ENCODE data around the gene TUBB4B. TPM values are rescaled to one million over a fixed set of nuclear protein-coding genes. Genes with fewer than 3 reads are reported as not detected.
A peak's percentile ranks its signal among the peaks of the same experiment; 100 is the strongest.

TUBB4B gene
- total RNA-seq, 2 donors from 2014 or later: 332 to 432 TPM

DNA sequence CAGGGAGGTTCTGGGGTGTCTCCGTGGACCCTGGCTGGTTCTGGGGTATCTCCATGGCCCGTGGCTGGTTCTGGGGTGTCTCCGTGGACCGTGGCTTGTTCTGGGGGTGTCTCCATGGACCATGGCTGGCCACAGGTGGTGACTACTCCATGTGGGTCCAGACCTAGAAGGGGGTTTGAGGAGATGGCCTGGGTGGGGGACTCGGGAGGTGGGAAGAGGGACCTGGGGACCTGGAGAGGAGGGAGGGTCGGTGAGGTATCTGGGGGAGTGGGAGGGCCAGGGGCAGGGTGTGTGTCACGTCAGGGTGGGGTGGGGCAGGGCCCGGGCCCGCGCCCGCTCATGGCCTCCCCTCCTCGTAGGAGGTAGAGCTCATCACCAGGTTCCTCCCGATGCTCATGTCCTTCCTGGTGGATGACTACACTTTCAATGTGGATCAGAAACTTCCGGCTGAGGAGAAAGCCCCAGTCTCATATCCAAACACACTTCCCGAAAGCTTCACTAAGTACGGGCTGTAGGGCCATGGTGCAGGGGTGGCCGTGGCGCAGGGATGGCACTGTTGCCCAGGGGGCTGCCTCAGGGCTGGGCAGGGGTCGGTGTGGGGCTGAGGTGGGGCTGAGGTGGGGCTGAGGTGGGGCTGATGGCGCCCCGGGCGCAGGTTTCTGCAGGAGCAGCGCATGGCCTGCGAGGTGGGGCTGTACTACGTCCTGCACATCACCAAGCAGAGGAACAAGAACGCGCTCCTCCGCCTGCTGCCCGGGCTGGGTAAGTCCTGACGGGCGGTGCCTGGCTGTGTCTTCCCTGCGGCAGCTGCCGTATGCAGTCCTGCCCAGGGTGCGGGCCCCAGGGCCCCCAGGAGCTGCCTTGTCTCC, 25.7 kb downstream of the TUBB4B start:
- H3K27me3 Mint-ChIP-seq: no peaks in the 10 kb centered on the region
- H3K9me3 Mint-ChIP-seq: no peaks in the 10 kb centered on the region
- peaks cover 9 to 11% of the 10 kb centered on the region in 2 donors for H3K4me1 Mint-ChIP-seq (ENCODE audit: low read depth in 2 of 2)
- ATAC-seq (no peak), DNase-seq (ENCODE audit: low spot score) (no peak)
- no peak overlapping the region for H3K27ac Mint-ChIP-seq
- peaks cover 8% of the 10 kb centered on the region for H3K36me3 Mint-ChIP-seq
- H3K4me3 Mint-ChIP-seq: no peak overlapping the region

DNA sequence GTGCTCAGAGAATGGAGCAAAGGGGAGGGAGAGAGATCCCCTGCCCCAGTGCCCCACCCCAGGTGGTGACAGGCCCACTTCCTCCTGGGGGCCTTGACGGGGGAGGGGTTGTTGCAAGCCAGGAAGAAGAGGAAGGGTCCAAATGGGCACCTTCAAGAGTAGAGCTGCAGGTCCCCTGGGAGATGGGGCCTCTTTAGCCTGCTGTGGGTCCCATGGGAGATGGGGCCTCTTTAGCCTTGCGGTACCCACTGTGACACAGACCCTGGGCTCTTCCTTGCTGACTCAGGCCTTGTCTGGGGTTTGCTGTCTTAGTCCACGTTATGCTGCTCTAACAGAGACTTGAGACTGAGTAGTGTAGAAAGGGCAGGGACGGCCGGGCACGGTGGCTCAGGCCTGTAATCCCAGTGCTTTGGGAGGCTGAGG, 26.9 kb downstream of the TUBB4B start:
- no peak overlapping the region for H3K27ac Mint-ChIP-seq
- DNase-seq (ENCODE audit: low spot score): no peak

DNA sequence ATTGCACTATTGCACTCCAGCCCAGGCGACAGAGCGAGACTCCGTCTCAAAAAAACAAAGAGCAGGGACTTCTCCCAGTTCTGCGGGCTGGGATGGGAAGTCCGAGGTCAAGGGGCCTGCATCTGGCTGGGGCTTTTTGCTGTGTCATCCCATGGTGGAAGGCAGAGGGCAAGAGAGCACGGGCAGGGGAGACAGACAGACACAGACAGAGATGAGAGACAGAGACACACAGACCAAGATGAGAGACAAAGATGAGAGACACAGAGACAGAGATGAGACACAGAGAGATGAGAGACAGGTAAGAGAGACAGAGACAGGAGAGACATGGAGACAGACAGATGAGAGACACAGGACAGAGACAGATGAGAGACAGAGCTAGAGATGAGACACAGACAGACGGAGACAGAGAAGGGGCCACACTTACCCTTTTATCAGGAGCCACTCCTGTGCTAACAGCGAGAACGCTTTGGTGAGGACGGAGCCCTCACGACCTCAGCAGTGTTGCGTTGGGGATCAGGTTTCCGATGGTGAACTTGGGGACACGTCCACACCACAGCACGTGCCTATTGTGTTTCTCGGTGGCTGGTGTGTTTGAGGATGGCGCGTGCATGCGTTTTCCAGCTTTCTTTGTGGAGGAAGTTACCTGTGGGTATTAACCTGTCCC, 27.6 kb downstream of the TUBB4B start:
- Mint-ChIP-seq H3K27me3 (no peaks in the 10 kb centered on the region), H3K27ac (peak overlapping the region in 1 of 2 donors; percentile 4), H3K4me3 (no peak overlapping the region), H3K9me3 (no peaks in the 10 kb centered on the region), H3K4me1 (ENCODE audit: low read depth in 2 of 2) (peaks cover 9 to 11% of the 10 kb centered on the region in 2 donors), H3K36me3 (peaks cover 7% of the 10 kb centered on the region)
- ATAC-seq (no peak), DNase-seq (ENCODE audit: low spot score) (no peak)

More for the DNA sequence above, 26.9 kb downstream of the TUBB4B start:
- no peaks in the 10 kb centered on the region for H3K9me3 Mint-ChIP-seq
- no peaks in the 10 kb centered on the region for H3K27me3 Mint-ChIP-seq
- no peak for ATAC-seq
- peaks cover 7% of the 10 kb centered on the region for H3K36me3 Mint-ChIP-seq
- H3K4me1 Mint-ChIP-seq (ENCODE audit: low read depth in 2 of 2): peaks cover 9 to 11% of the 10 kb centered on the region in 2 donors
- no peak overlapping the region for H3K4me3 Mint-ChIP-seq

DNA sequence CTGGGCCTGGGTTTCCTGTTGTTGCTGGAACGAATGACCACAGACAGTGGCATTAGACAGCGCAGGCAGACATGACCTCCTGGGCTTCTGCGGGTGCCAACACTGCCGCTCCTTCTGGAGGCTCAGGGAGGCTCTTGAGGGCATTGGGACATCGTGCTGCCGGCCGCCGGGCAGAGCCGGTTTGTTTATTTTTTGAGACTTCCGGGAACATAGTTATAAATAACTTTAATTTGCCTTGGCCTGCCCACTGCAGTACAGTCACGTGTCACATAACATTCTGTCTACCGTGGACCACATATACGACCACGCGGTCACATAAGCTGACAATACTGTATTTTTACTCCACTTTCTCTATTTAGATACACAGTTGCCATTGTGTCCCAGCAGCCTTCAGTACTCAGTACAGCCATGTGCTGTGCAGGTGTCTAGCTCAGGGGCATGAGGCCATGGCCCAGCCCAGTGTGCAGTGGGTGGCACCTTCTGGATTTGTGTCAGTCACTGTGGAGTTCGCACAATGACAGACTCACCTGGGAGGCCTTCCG, 28.2 kb downstream of the TUBB4B start:
- Mint-ChIP-seq H3K9me3 (no peaks in the 10 kb centered on the region), H3K4me1 (ENCODE audit: low read depth in 2 of 2) (peaks cover 9 to 11% of the 10 kb centered on the region in 2 donors), H3K27ac (no peak overlapping the region), H3K27me3 (no peaks in the 10 kb centered on the region), H3K4me3 (no peak overlapping the region), H3K36me3 (peaks cover 7% of the 10 kb centered on the region)
- ATAC-seq (no peak), DNase-seq (ENCODE audit: low spot score) (no peak)

DNA sequence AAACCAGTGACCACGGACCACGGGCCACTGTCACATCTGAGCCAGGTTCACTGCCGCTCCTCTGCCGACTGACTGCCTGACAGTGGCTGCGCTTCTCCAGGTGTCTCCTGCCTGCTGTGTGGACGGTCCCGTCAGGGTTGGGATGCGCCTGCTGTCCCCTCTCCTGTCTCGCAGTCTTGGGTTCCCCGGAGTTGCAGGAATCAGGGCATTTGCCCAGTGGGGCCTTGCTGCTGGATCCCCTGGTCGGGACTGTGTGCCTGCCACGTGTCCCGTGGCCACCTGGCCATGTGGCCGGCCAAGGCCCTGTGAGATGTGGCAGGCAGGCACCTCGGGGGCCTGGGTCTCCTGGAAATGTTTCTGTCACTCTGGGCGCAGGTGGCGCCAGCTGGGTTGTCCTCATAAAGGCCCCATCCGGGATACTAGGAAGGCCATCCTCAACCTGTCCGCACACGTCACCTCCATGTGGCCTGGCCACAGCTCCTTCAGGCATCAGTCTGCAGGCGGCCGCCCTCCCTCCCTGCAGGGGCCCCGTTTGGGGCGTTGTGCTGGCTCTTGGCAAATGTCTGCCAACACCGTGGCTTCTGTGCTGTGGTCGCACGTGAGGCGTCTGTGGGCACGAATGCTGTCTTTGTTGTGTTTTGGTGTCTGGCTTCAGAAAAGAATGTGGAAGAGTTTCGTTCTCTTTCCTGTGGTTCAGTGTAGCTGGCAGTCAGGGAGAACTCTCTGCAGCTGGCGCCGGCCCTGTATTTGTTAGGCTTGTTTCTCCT, 30.0 kb downstream of the TUBB4B start:
- Mint-ChIP-seq H3K36me3 (peaks cover 7% of the 10 kb centered on the region), H3K4me3 (no peak overlapping the region), H3K4me1 (ENCODE audit: low read depth in 2 of 2) (peaks cover 16 to 22% of the 10 kb centered on the region in 2 donors), H3K27me3 (no peaks in the 10 kb centered on the region), H3K27ac (no peak overlapping the region), H3K9me3 (no peaks in the 10 kb centered on the region)
- no peak for DNase-seq (ENCODE audit: low spot score)
- ATAC-seq: peak in 1 of 2 donors; percentile 15

DNA sequence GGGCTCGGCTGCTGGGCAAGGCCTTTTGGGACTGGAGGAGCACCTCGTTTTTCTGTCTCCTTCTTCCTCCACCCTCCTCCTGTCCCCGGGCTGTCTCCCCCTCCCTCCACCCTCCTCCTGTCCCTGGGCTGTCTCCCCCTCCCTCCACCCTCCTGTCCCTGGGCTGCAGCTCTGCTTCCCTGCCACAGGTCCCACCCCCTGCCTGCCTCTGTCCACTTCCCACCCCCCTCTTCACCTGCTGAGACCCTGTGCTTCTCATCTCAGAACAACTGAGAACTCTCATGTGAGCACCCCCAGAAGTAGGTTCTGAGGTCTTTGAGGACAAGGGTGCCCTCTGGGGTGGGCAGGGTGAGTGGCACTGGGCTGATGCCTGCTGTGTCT, 30.6 kb downstream of the TUBB4B start:
- DNase-seq (ENCODE audit: low spot score) (no peak), ATAC-seq (no peak)
- Mint-ChIP-seq H3K27me3 (no peaks in the 10 kb centered on the region), H3K27ac (no peak overlapping the region), H3K9me3 (no peaks in the 10 kb centered on the region), H3K4me1 (ENCODE audit: low read depth in 2 of 2) (peaks cover 18 to 24% of the 10 kb centered on the region in 2 donors), H3K4me3 (no peak overlapping the region), H3K36me3 (peaks cover 7% of the 10 kb centered on the region)

DNA sequence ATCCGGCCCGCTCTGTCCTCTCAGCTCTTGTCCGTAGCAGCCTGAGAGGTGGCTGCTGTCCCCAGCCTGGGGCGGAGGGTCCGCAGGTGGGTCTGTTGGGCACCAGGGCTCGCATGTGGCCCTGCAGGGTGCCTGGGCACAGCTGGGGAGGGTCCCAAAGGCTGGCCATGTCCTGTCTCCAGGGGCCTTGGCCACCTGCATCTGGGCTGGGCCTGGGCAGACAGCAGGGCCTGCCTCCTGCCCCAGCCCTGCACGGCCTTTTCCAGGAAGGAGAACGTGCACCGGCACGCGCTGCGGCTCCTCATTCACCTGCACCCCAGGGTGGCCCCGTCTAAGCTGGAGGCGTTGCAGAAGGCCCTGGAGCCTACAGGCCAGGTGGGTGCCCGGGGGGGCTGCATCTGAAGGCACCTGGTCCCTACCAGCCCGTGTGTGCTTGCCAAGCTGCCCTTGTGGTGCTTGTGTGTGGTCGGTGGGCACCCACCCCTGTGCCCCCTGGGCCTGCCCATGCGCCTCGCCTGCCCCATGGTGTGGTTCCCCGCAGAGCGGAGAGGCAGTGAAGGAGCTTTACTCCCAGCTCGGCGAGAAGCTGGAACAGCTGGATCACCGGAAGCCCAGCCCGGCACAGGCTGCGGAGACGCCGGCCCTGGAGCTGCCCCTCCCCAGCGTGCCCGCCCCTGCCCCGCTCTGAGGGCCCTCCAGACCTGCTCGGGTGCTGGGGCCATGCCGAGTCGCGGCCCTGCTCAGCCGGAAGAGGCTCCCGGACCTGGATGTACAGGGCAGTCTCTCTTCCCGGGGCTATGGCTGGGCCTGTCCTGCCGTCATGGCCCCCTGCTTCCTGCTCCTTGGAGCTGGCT, 31.4 kb downstream of the TUBB4B start:
- Mint-ChIP-seq H3K27me3 (no peaks in the 10 kb centered on the region), H3K9me3 (no peaks in the 10 kb centered on the region), H3K4me1 (ENCODE audit: low read depth in 2 of 2) (peaks cover 22 to 28% of the 10 kb centered on the region in 2 donors), H3K27ac (no peak overlapping the region), H3K4me3 (no peak overlapping the region), H3K36me3 (peaks cover 7% of the 10 kb centered on the region)
- ATAC-seq: peak in 1 of 2 donors; percentile 1
- no peak for DNase-seq (ENCODE audit: low spot score)

DNA sequence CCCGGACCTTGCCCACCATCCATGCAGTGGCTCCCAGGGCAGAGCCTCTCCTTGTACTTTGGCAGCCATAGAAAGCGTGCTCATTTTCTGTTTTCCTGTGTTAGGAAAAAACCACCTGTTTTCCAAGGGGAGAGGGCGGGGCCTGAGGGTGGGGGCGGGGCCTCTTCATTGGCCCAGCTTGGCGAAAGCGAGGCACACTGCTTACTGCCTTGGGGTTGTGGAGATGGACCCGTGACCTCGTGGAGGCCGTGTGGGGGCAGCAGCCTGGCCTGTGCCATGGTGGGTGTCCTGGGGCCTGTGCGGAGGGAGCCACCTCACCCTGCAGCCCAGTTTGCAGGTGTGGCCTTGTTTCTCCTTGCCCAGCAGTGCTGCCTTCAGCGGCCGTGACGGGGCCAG, 32.0 kb downstream of the TUBB4B start:
- ATAC-seq: no peak

DNA sequence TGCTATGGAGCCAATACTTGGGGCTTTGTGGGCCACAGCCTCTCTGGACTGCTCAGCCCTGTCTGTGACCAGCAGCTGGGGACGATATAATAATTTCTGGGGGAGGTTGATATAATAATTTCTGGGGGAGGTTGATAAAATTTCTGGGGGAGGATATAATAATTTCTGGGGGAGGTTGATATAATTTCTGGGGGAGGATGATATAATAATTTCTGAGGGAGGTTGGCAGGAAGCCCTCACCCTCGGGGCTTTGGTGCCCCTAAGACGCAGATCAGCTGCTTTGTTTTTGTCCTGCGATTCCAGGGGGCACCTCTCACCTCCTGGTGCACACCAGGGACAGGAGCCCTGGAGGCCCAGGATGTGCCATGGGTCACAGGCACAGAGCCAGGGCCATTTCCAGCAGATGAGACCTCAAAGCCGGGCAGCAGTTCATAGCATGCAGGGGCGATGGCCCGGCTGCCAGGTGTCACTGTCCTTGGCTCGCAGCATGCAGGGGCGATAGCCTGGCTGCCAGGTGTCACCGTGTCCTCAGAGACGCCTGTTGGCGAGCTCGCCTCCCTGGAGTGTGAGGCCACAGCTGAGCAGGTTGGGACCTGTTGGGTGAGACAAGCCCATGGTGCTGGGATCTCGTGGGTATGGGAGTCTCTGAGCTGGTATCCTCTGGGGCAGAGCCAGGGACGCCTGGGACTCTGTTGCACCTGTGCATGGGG, 32.7 kb downstream of the TUBB4B start:
- Mint-ChIP-seq H3K36me3 (peaks cover 2% of the 10 kb centered on the region), H3K4me3 (no peak overlapping the region), H3K4me1 (ENCODE audit: low read depth in 2 of 2) (peaks cover 16 to 25% of the 10 kb centered on the region in 2 donors), H3K9me3 (no peaks in the 10 kb centered on the region), H3K27me3 (no peaks in the 10 kb centered on the region), H3K27ac (no peak overlapping the region)
- DNase-seq (ENCODE audit: low spot score) (no peak), ATAC-seq (no peak)

More for the DNA sequence above, 32.0 kb downstream of the TUBB4B start:
- DNase-seq (ENCODE audit: low spot score): no peak
- Mint-ChIP-seq H3K4me1 (ENCODE audit: low read depth in 2 of 2) (peaks cover 22 to 28% of the 10 kb centered on the region in 2 donors), H3K4me3 (no peak overlapping the region), H3K27ac (no peak overlapping the region), H3K27me3 (no peaks in the 10 kb centered on the region), H3K9me3 (no peaks in the 10 kb centered on the region), H3K36me3 (peaks cover 7% of the 10 kb centered on the region)

DNA sequence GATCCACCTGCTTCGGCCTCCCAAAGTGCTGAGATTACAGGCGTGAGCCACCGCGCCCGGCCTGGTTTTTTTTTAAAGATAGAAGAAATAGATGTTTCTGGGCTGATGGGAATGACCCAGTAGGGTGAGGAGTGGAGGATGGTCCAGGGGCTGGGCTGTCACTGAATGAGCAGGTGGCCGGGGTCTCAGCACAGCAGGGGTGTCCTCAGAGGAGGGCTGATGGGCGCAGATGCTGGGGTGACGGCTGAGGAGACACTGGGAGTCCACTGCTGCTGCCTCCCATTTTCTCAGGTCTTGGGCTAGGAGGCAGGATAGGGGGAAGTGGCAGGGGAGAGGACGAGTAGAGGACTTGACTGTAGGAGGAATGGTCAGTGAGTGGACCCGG, 34.1 kb downstream of the TUBB4B start:
- peak overlapping the region; percentile 34 for H3K4me3 Mint-ChIP-seq
- DNase-seq (ENCODE audit: low spot score): no peak
- no peaks in the 10 kb centered on the region for H3K27me3 Mint-ChIP-seq
- H3K27ac Mint-ChIP-seq: peak overlapping the region; percentile 46 to 63
- H3K9me3 Mint-ChIP-seq: no peaks in the 10 kb centered on the region
- H3K36me3 Mint-ChIP-seq: no peaks in the 10 kb centered on the region
- H3K4me1 Mint-ChIP-seq (ENCODE audit: low read depth in 2 of 2): peaks cover 15 to 22% of the 10 kb centered on the region in 2 donors
- ATAC-seq: no peak

DNA sequence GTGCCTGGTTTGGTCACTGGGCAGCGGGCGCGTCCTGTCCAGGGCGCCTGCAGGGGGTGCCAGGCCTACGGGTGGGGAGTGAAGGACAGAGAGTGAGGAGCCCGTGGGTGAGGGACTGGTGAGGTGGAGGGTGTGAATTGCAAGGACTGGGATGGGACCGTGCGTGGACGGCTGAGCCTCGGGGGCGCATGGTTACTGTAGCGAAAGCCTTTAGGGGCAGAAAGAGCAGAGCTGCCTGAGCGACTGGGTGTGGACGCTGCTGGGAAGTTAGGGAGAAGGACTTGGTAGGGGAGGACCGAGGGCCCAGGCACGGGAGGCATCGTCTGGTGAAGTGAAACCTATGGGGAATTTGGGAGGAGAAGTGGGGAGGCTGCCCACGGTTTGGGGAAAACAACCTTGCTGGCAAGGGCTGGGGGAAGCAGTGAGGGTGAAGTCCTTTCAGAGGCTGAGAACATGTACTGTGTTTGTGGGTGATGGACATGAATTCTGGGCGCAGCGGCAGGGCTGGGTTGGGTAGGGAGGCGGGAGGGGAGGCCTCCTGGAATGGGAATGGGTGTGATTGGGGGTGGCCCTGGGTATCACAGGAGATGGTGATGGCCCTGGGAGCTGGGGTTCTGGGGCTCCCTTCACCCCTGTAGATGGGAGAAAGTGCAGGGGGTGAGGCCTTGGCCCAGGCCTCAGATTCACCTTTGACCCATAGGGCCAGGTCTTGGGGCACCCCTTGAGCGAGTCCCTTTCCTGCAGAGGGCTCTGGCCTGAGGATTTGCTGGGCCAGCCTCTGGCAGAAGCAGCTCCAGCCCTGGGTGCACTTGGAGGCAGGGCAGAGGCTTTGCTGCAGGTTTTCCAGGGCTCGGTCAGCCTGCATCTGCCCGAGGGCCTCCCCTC, 34.7 kb downstream of the TUBB4B start:
- DNase-seq (ENCODE audit: low spot score) (no peak), ATAC-seq (no peak)
- Mint-ChIP-seq H3K27ac (peak overlapping the region; percentile 46 to 63), H3K4me3 (peak overlapping the region; percentile 34), H3K36me3 (no peaks in the 10 kb centered on the region), H3K9me3 (no peaks in the 10 kb centered on the region), H3K27me3 (no peaks in the 10 kb centered on the region), H3K4me1 (ENCODE audit: low read depth in 2 of 2) (peaks cover 15 to 22% of the 10 kb centered on the region in 2 donors)
